ENCODE measurements around the gene AOPEP.

- no peak for TF ChIP-seq CTCF (IDR thresholded peaks at IDR 0.05)
- no peak for TF ChIP-seq POLR2A (IDR thresholded peaks at IDR 0.05)
- no peak for TF ChIP-seq EP300 (IDR thresholded peaks at IDR 0.05)
Observed at GRCh38 chr9:94787266-94787665, 60.8 kb downstream of the AOPEP start.

All from suprapubic skin (tissue), 3 donors.